ENCODE results near the gene PIEZO2.

DNA sequence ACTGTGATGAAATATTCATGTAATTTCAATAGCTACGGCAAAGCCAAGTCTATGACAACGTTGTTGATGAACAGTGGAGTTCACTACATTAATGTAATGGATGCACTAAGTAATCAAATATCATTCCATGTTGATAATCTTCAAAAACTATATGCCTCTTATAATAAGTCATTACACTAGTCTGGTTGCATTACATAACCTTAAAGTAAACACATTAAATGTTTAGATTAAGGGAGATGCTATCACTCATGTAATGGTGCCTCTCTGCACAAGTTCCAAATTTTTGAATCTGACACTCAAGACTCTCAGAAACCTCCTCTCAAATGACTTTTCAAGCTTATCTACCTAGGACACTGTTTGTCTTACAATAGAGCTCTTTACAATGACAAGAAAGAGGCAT is 35.4 kb downstream of the PIEZO2 start:
- no peak for TF ChIP-seq POLR2AphosphoS5 (IDR thresholded peaks at IDR 0.05; ENCODE audit: low read depth)
- TF ChIP-seq, protein P1, sequence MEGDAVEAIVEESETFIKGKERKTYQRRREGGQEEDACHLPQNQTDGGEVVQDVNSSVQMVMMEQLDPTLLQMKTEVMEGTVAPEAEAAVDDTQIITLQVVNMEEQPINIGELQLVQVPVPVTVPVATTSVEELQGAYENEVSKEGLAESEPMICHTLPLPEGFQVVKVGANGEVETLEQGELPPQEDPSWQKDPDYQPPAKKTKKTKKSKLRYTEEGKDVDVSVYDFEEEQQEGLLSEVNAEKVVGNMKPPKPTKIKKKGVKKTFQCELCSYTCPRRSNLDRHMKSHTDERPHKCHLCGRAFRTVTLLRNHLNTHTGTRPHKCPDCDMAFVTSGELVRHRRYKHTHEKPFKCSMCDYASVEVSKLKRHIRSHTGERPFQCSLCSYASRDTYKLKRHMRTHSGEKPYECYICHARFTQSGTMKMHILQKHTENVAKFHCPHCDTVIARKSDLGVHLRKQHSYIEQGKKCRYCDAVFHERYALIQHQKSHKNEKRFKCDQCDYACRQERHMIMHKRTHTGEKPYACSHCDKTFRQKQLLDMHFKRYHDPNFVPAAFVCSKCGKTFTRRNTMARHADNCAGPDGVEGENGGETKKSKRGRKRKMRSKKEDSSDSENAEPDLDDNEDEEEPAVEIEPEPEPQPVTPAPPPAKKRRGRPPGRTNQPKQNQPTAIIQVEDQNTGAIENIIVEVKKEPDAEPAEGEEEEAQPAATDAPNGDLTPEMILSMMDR (IDR thresholded peaks at IDR 0.05; ENCODE audit: insufficient read depth, low read length) = no peak
- TF ChIP-seq SPI1 (IDR thresholded peaks at IDR 0.05; ENCODE audit: borderline replicate concordance, low read depth) = no peak
